NCI-H526 (cell line): Measurements from ENCODE around the gene C9orf78.
"Not testable (repeated sequence)": the region's sequence is repeated elsewhere in the genome, so short reads cannot be mapped to it uniquely, and the experiment has no call there.

Experiments used
- DNase-seq, 2 experiments: peaks; one replicate each; lab custom pipeline; 2025; lab: John Stamatoyannopoulos, UW

The C9orf78 gene

GRCh38 chr9:129810116-129810515, 25.0 kb downstream of the C9orf78 start:
- no peak for DNase-seq

GRCh38 chr9:129809346-129809745, 25.7 kb downstream of the C9orf78 start:
- no peak for DNase-seq

- no peak for DNase-seq
These were observed 29.0 kb downstream of the C9orf78 start for GRCh38 chr9:129806061-129806460.

GRCh38 chr9:129803676-129804060, 31.4 kb downstream of the C9orf78 start:
- no peak for DNase-seq

GRCh38 chr9:129802833-129803675, 32.0 kb downstream of the C9orf78 start, which contains the start of gene TOR1B:
TOR1B (plus strand) TSS chr9:129803184; CDS start chr9:129803213, 29 bp downstream.
- peak; percentile 64 to 91 for DNase-seq

- no peak for DNase-seq
These were observed 33.6 kb downstream of the C9orf78 start for GRCh38 chr9:129801504-129801903.

GRCh38 chr9:129798973-129799372, 36.1 kb downstream of the C9orf78 start:
- DNase-seq, result no peak

GRCh38 chr9:129796029-129796428, 39.0 kb downstream of the C9orf78 start:
- DNase-seq, result not testable (repeated sequence)

- DNase-seq, result no peak
These were observed 40.5 kb downstream of the C9orf78 start for GRCh38 chr9:129794549-129794948.

- no peak for DNase-seq
These were observed 48.6 kb downstream of the C9orf78 start for GRCh38 chr9:129786481-129786880.

- no peak for DNase-seq
These were observed 49.2 kb downstream of the C9orf78 start for GRCh38 chr9:129785866-129786265.

- DNase-seq, result not testable (repeated sequence)
These were observed 50.1 kb downstream of the C9orf78 start for GRCh38 chr9:129784970-129785369.

GRCh38 chr9:129783516-129784361, 51.3 kb downstream of the C9orf78 start:
- peak in 1 of 2 experiments; percentile 60 for DNase-seq

- DNase-seq, result no peak
These were observed 53.1 kb downstream of the C9orf78 start for GRCh38 chr9:129781981-129782380.

- no peak for DNase-seq
These were observed 53.9 kb downstream of the C9orf78 start for GRCh38 chr9:129781131-129781530.

- DNase-seq, result no peak
These were observed 55.4 kb downstream of the C9orf78 start for GRCh38 chr9:129779560-129780190.

- no peak for DNase-seq
These were observed 56.6 kb downstream of the C9orf78 start for GRCh38 chr9:129778469-129778868.

- no peak for DNase-seq
These were observed 57.3 kb downstream of the C9orf78 start for GRCh38 chr9:129777769-129778130.
